NCI-H1092 (cell line): ENCODE data around the gene CYSRT1.

Source experiments
- DNase-seq: peaks from one replicate; lab custom pipeline; 2025; lab: John Stamatoyannopoulos, UW

The CYSRT1 gene

GRCh38 chr9:137224830-137225694 lies at the start of gene CYSRT1:
TSS of gene CYSRT1 (plus strand) at chr9:137225174. CDS start at chr9:137225622, 448 bp downstream.
- no peak for DNase-seq

GRCh38 chr9:137175345-137175961 lies 49.5 kb upstream of the CYSRT1 start:
- DNase-seq = no peak

GRCh38 chr9:137176302-137177182 lies 48.4 kb upstream of the CYSRT1 start:
- peak; percentile 15 for DNase-seq

- DNase-seq = no peak
Observed at GRCh38 chr9:137178201-137178938, 46.6 kb upstream of the CYSRT1 start.

- no peak for DNase-seq
Observed at GRCh38 chr9:137178939-137179630, 45.9 kb upstream of the CYSRT1 start.

GRCh38 chr9:137179761-137180160 lies 45.2 kb upstream of the CYSRT1 start:
- DNase-seq = no peak

- DNase-seq = no peak
Observed at GRCh38 chr9:137180491-137180890, 44.5 kb upstream of the CYSRT1 start.

GRCh38 chr9:137181680-137182079 lies 43.3 kb upstream of the CYSRT1 start:
- DNase-seq = no peak

GRCh38 chr9:137182836-137183235 lies 42.1 kb upstream of the CYSRT1 start:
- DNase-seq = no peak

- no peak for DNase-seq
Observed at GRCh38 chr9:137183980-137184595, 40.9 kb upstream of the CYSRT1 start.

- DNase-seq = no peak
Observed at GRCh38 chr9:137184881-137185660, 39.9 kb upstream of the CYSRT1 start.

GRCh38 chr9:137185921-137186320 lies 39.1 kb upstream of the CYSRT1 start:
- no peak for DNase-seq

- no peak for DNase-seq
Observed at GRCh38 chr9:137186385-137186784, 38.6 kb upstream of the CYSRT1 start.

GRCh38 chr9:137187386-137187785 lies 37.6 kb upstream of the CYSRT1 start:
- no peak for DNase-seq

- no peak for DNase-seq
Observed at GRCh38 chr9:137188086-137188489, 36.9 kb upstream of the CYSRT1 start.

- DNase-seq = peak; percentile 87
Observed at GRCh38 chr9:137188490-137189296, 36.3 kb upstream of the CYSRT1 start, which contains the start of the genes ANAPC2 and SSNA1. TSS of gene ANAPC2 (minus strand) at chr9:137188560. CDS start at chr9:137188532, 28 bp downstream. TSS of gene SSNA1 (plus strand) at chr9:137188676. CDS start at chr9:137188727, 51 bp downstream.

GRCh38 chr9:137189297-137190295 lies 35.4 kb upstream of the CYSRT1 start:
- DNase-seq = no peak
